ENCODE measurements around the gene IDUA. TPM values are rescaled to one million over a fixed set of nuclear protein-coding genes. Genes with fewer than 3 reads are reported as not detected.

Gene IDUA
- total RNA-seq, 8 experiments from 2014 or later = 0.88 to 17.4 (median 5.0) TPM

Other genes with a start within 250 kb of the IDUA start
- 10 to 100 TPM in 2 of 8 experiments, 1 to 10 TPM in 6; 1.8 to 15.1 (median 5.4) TPM for gene CPLX1, start 160.9 kb upstream of the IDUA start, total RNA-seq
- gene GAK, start 54.7 kb upstream of the IDUA start, total RNA-seq = 10 to 100 TPM; 26.1 to 94.0 (median 44.6) TPM
- 10 to 100 TPM; 12.0 to 31.3 (median 27.3) TPM for gene TMEM175, start 54.6 kb upstream of the IDUA start, total RNA-seq
- gene DGKQ, start 13.5 kb upstream of the IDUA start, total RNA-seq = 10 to 100 TPM in 2 of 8 experiments, 1 to 10 TPM in 6; 2.9 to 11.7 (median 6.7) TPM
- gene SLC26A1, start 6.4 kb downstream of the IDUA start, total RNA-seq = 1 to 10 TPM in 5 of 8 experiments, under 1 TPM in 3; 0.60 to 6.3 (median 2.0) TPM
- gene FGFRL1, start 24.6 kb downstream of the IDUA start, total RNA-seq = 10 to 100 TPM in 5 of 8 experiments, 1 to 10 TPM in 3; 5.4 to 42.4 (median 15.0) TPM
- 1 to 10 TPM in 7 of 8 experiments, under 1 TPM in 1; 0.70 to 9.4 (median 4.8) TPM for gene RNF212, start 126.5 kb downstream of the IDUA start, total RNA-seq
- gene SPON2, start 185.5 kb downstream of the IDUA start, total RNA-seq = 10 to 100 TPM in 2 of 8 experiments, 1 to 10 TPM in 6; 2.0 to 12.6 (median 8.1) TPM

Data from motor neuron (in vitro differentiated cells).